Stomach smooth muscle (tissue), 2 donors: ENCODE measurements around the gene MAFG.

Experiments used
- H3K27ac ChIP-seq: one replicate; pipeline ENCODE4 v1.7.0; 2013; ENCODE audit warnings: mild to moderate bottlenecking, low read length, inconsistent platforms
- H3K27me3 ChIP-seq, 2 donors: one replicate each; pipeline ENCODE4 v1.7.0; 2013; ENCODE audit warnings: low read length in 2 of 2; ENCODE audit not compliant: insufficient read depth in 2 of 2, control insufficient read depth in 1 of 2
- H3K36me3 ChIP-seq, 2 donors: one replicate each; pipeline ENCODE4 v1.7.0; 2013; ENCODE audit warnings: low read length in 2 of 2; ENCODE audit not compliant: control insufficient read depth in 2 of 2, insufficient read depth in 2 of 2
- H3K4me1 ChIP-seq: one replicate; pipeline ENCODE4 v1.7.0; 2013; ENCODE audit warnings: low read length; ENCODE audit not compliant: control insufficient read depth, insufficient read depth
- H3K4me3 ChIP-seq, 2 donors: one replicate each; pipeline ENCODE4 v1.7.0; 2013; ENCODE audit warnings: low read length in 2 of 2
- H3K9ac ChIP-seq, 2 donors: one replicate each; pipeline ENCODE4 v1.7.0; 2013; ENCODE audit warnings: low read length in 2 of 2, mild to moderate bottlenecking in 1 of 2
- H3K9me3 ChIP-seq, 2 donors: one replicate each; pipeline ENCODE4 v1.7.0; 2013; ENCODE audit warnings: low read length in 2 of 2; ENCODE audit not compliant: control insufficient read depth in 2 of 2
- donor health status: healthy.
- donor health status: Pancreatic carcinoma.

The MAFG gene

DNA sequence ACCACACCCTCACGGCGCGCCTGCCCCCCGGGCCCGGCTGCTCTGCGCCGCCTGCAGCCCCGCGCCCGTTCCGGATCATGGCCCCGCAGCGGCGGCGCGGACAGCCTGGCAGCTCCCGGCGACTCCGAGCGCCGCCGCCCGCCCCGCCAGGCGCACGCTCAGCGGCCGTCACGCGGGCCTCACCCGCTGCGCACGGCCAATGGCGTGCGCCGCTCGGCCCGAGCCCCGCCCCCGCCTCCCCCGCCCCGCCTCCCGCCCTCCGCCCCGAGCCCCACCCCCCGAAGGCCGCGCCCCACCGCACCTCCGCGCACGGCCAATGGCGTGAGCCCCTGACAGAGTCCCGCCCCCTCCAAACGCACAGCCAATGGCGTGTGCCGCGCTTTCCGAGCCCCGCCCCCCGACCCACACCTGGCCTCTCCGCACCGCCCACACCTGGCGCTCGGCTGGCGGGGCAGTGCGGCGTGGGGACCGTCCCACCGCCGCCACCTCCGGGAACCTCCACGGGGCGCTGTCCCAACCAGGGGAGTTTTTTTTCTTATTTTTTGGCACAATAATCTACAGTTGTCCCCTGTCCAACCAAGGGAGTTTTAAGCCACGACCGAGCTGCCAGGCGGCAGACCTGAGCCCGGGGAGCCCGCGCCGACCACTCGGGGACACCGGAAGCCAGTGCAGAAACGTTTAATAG lies 16.1 kb downstream of the MAFG start, which contains the start of gene PCYT2:
PCYT2 (minus strand) TSS at position 123 of the 685 bp plus-strand sequence; CDS start at position 79, 44 bp downstream.
- no peaks in the 10 kb centered on the region for H3K9me3 ChIP-seq
- peak within 1 kb of the TSS; percentile 36 to 59 for H3K9ac ChIP-seq
- peak within 1 kb of the TSS; percentile 70 to 78 for H3K4me3 ChIP-seq
- H3K4me1 ChIP-seq: peaks cover 22% of the 10 kb centered on the region
- H3K36me3 ChIP-seq: peaks cover 15 to 25% of the 10 kb centered on the region in 2 donors
- H3K27me3 ChIP-seq: no peaks in the 10 kb centered on the region
- H3K27ac ChIP-seq: peak within 1 kb of the TSS; percentile 37

DNA sequence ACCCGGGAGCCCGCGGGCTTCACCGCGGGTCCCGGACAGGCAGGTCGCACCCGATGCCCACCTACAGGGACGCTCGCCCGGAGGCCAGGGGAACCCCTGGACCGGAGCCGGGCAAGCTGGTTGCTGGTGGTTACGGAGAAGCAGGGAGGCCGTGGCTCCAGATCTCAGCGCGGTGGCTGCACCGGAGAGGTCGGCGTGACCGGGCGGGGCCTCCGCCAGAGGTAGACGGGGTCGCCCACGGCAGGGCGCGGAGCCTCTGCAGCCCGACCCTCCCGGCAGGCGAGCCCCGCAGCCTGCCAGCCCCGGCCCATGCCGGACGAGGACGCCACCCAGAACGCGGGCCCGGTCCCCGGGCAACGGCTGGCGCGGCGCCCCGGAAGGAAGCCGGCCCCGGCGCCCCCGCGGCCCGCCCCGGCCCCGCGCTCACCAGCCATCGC lies 16.7 kb downstream of the MAFG start:
- H3K27me3 ChIP-seq: no peaks in the 10 kb centered on the region
- no peaks in the 10 kb centered on the region for H3K9me3 ChIP-seq
- H3K36me3 ChIP-seq: peaks cover 15 to 25% of the 10 kb centered on the region in 2 donors
- H3K27ac ChIP-seq: no peak overlapping the region
- H3K4me3 ChIP-seq: peak overlapping the region; percentile 70 to 78
- H3K9ac ChIP-seq: peak overlapping the region; percentile 36 to 59
- H3K4me1 ChIP-seq: peaks cover 19% of the 10 kb centered on the region

DNA sequence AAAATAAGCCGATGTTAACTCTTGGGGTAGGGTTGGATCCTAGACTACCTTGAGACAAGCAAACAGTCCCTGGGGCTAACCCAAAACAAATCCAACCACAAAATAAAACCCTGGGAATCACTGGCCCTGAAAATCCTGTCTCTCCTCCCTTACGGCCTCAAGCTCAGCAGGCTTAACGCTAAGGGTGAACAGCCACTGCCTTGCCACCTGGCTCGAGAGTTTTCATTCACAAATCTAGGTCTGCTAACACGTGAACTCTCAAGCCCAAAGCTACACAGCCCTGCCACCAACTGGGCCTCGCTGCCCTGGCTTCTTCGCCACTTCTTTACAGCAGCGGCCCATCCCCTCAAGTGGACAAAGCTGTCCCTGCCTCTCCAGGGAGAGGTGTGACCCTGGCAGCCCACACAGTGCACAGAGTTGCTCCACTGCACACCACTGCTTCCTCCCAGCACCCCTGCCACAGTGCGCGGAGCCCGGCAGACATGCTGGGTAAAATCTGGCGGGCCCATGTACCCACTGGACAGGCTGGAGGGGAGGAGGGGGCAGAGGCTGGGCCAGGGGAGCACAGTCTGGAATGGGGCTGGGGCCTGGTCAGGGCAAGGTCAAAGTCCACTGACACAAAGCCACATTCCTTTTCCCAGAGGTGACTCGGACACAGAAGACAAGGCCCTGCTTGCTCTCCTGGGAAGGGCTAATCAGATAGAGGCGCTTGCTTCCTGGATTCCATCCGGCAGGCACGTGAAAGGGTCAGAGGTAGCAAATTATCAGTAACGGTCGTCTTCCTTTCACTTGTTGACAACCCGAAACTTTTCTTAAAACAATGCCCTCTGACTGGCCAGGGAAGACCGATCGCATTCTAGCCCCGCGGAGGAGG lies 17.3 kb downstream of the MAFG start:
- Histone ChIP-seq H3K4me3 (peak overlapping the region; percentile 70 to 78), H3K9ac (peak overlapping the region; percentile 36 to 59), H3K27ac (no peak overlapping the region), H3K4me1 (peaks cover 16% of the 10 kb centered on the region), H3K9me3 (no peaks in the 10 kb centered on the region), H3K36me3 (peaks cover 13 to 23% of the 10 kb centered on the region in 2 donors), H3K27me3 (no peaks in the 10 kb centered on the region)

DNA sequence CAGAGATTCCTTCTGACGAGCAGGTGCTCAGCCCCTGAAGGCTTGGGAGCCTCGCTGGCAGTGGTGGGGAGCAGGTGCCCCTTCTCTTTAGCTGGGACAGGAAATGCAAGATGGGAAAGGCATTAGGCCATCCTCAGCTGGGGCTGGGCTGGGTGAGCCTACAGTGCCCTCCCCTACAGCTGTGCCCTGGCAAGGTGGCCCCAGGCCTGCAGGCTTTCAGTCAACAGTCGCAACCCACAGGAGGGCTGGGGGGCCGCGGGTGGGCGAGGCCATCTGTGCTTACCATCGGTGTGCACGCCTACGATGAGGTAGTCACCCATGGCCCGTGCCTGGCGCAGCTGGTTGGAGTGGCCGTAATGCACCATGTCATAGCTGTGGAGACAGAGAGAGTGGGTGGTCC lies 18.3 kb downstream of the MAFG start:
- no peaks in the 10 kb centered on the region for H3K9me3 ChIP-seq
- no peak overlapping the region for H3K9ac ChIP-seq
- H3K4me1 ChIP-seq: peaks cover 16% of the 10 kb centered on the region
- peaks cover 6 to 13% of the 10 kb centered on the region in 2 donors for H3K36me3 ChIP-seq
- H3K27ac ChIP-seq: no peak overlapping the region
- H3K27me3 ChIP-seq: no peaks in the 10 kb centered on the region
- H3K4me3 ChIP-seq: no peak overlapping the region

DNA sequence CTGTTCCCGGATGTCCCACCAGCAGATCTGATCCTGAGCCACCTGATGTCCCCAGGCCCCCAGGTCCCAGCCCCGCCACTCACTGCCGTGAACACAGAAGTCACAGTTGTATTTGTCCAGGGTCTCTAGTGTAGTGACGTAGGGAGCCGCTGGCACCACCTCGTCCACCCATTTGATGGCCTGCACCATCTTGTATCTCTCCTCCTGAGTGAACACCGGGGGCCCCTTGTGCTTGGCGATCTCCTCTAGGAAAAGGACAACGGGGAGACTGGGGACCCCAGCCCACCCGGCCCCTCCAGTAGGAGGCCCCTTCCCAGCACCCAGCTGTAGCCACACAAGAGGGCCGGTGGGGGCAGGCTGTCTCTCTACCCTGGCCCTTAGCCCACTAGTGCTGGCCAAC lies 18.7 kb downstream of the MAFG start:
- Histone ChIP-seq H3K4me1 (peaks cover 16% of the 10 kb centered on the region), H3K36me3 (peaks cover 2 to 9% of the 10 kb centered on the region in 2 donors), H3K4me3 (no peak overlapping the region), H3K9me3 (no peaks in the 10 kb centered on the region), H3K27ac (no peak overlapping the region), H3K9ac (no peak overlapping the region), H3K27me3 (no peaks in the 10 kb centered on the region)

DNA sequence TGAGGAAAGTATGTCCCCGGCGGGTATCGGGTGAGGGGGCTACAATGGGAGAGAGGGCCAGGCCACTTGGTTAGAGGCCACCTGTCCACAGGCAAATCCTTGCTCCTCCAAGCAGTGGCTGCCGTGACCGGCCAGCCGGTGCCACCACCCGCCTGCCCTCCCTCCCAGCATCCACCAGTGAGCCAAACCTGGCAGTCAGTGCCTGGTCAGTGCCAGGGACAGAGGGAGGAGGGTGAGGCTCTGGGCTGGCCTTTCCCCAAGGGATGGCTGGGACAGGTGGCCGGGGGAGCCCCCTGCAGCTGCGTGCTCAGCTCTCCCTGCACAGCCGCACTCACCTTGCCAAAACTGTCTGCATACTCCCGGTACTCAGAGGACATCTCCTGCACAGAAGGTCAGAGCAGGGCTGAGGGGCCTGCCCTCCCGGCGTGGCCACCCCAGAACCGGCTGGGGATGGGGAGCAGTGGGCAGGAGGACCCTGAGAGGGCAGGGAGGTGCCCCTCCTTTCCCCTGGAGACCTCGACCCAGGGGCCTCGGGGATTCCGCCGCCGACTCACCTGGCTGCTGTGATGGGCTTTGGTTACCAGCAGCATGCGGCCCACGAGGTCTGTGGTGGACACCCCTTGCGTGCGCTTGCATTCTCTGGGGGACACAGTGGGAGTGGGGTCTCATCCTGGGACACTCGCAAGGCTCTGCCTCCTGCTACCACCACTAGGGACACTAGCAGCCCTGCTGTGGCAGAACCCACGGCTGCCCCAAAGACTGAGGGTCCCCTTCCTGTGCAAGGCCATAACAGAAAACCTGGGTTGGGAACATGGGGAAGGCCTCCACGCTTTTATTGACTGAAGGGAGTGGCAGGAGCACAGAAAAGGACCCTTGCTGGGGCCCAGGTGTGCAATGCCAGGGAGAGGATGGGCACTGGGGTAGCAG lies 20.1 kb downstream of the MAFG start:
- Histone ChIP-seq H3K27ac (no peak overlapping the region), H3K9ac (no peak overlapping the region), H3K4me3 (no peak overlapping the region), H3K36me3 (no peaks in the 10 kb centered on the region), H3K4me1 (peaks cover 19% of the 10 kb centered on the region), H3K27me3 (peaks cover 0 to 5% of the 10 kb centered on the region in 2 donors), H3K9me3 (no peaks in the 10 kb centered on the region)

DNA sequence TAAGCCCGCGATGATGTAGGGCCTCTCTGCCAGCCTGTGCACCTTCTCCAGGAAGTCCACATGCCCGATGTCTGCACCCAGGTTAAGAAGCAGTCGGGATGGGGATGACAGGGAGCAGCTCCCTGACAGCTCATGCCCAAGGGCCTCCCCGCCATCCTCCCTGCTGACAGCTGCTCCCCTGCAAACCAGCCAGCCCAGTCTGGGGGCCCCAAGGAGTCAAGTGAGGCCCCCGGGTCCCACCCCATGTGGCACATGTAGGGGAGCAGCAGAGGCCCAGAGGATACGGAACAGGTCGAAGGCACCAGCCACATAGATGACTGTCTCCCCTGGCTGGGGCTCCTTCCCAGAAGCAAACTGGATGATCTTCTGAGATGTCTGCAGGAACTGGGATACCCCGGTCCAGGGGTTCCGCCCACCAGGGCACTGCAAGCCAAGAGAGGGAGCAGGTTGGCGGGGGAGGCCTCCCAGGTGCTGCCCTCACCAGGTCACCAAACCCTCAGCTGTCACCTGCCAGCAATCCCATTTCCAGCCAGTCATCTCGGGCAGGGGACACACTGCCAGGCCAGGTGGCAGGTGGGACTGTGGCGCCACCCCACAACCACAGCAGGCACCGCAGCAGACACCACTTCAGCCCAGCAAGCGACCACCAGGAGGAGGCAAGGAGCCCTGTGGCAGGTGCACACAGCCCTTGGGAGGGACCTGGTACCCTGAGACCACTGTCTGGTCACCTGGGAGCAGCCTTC lies 20.9 kb downstream of the MAFG start:
- Histone ChIP-seq H3K4me1 (peaks cover 23% of the 10 kb centered on the region), H3K27ac (no peak overlapping the region), H3K9ac (no peak overlapping the region), H3K9me3 (no peaks in the 10 kb centered on the region), H3K27me3 (peaks cover 0 to 13% of the 10 kb centered on the region in 2 donors), H3K36me3 (no peaks in the 10 kb centered on the region), H3K4me3 (no peak overlapping the region)

DNA sequence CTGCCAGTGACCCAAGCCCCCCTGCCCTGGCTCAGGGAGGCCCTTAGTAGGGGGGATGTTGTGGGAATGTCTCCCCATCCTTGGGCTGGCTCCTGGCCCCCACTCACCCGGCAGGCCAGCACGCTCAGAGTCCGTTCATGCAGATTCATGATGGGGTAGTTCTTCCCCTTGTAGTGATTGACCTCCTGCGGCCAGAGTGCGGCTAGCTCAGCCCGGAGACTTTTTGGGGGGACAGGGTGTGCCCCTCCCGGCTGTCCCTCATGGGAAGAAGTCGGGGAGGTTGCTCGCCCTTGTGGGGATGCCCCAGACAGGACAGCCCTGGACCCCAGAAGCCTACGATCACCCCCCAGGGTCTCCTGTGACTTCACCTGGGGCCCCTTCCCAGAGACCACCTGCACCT lies 21.5 kb downstream of the MAFG start:
- Histone ChIP-seq H3K36me3 (no peaks in the 10 kb centered on the region), H3K27me3 (peaks cover 4 to 19% of the 10 kb centered on the region in 2 donors), H3K27ac (no peak overlapping the region), H3K4me3 (no peak overlapping the region), H3K4me1 (peaks cover 24% of the 10 kb centered on the region), H3K9me3 (no peaks in the 10 kb centered on the region), H3K9ac (no peak overlapping the region)

DNA sequence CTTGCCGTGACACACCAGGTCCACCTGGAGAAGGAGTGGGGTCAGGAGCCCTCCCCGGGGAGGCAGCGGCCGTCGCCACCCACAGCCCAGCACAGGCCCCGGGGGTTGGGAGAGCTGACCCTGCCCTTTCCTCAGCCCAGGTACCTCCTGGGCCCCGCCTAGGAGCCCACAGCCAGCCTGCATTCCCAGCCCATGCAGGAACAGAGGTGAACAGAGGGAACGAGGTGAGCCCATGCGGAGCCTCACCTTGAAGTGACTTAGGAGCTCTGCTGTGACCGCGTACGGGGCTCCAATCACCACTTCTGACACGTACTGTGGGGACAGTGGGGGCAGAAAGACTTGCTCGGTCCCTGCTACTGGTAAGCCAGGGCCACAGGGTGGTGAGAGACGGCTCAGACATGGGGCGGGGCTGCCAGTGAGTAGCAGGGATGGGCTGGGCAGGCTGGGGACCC lies 22.1 kb downstream of the MAFG start:
- H3K27ac ChIP-seq: no peak overlapping the region
- peaks cover 19% of the 10 kb centered on the region for H3K4me1 ChIP-seq
- peaks cover 5 to 19% of the 10 kb centered on the region in 2 donors for H3K27me3 ChIP-seq
- H3K9ac ChIP-seq: no peak overlapping the region
- no peaks in the 10 kb centered on the region for H3K9me3 ChIP-seq
- no peak overlapping the region for H3K4me3 ChIP-seq
- peaks cover 0 to 1% of the 10 kb centered on the region in 2 donors for H3K36me3 ChIP-seq
